Measurements from ENCODE around the gene COPZ1.
A peak's percentile ranks its signal among the peaks of the same experiment; 100 is the strongest.
"Not testable (repeated sequence)": the region's sequence is repeated elsewhere in the genome, so short reads cannot be mapped to it uniquely, and the experiment has no call there.

COPZ1 gene

DNA sequence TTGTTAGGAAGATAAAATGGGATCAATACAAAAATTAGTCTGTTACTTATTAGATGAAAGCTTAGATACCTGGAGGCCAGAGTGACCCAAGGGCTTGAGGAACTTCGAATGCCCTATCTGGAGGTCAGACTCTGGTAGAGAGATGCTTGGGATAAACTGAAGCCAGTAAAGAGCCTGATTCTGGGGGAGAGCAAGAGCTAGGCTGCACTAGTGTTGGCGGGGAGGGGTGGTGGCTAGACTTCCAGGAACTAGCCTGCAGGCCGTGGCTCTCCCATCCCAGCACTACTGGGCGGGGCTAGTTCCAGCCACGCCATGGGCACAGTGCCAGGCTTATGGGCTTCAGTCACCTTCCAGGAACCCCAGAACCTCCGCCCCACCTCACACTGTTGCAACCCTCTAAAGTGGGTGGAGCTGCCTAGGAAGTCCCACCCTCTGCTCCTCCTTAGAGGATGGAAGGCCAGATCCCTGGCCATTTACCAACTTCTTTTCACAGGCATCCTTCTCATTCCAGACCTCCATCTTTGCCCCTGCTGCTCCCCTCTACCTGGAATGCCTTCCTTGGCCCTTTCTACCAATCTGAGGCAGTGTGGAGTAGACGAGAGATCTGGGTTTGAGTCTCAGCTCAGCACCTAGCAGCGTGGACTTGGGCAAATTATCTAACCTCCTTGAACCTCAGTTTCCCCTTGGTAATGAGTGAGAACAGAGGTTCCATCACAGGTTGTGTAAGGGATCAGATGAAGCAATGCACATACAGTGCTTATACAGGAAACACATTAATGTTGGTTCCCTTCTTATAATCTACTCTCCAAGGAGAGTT, 17.8 kb upstream of the COPZ1 start:
- H2AFZ ChIP-seq (ENCODE audit: low read depth, low read length): peak overlapping the region; percentile 20; the same call in 1 of the 2 replicates
- H3K27ac ChIP-seq (ENCODE audit: low read length): no peak overlapping the region
- no peaks in the 10 kb centered on the region for H3K9me3 ChIP-seq (ENCODE audit: insufficient read depth, low read length)
- no peak overlapping the region for H3K4me2 ChIP-seq (ENCODE audit: low read length)
- H3K4me1 ChIP-seq (ENCODE audit: low read length): no peaks in the 10 kb centered on the region
- peaks cover 29% of the 10 kb centered on the region for H3K27me3 ChIP-seq (ENCODE audit: low read depth, low read length)
- H3K9ac ChIP-seq (ENCODE audit: low read length): no peak overlapping the region
- no peak overlapping the region for H3K4me3 ChIP-seq (ENCODE audit: low read length)
- no peaks in the 10 kb centered on the region for H3K36me3 ChIP-seq (replicated peaks; ENCODE audit: low read depth, low read length)
- TF ChIP-seq, protein P1, sequence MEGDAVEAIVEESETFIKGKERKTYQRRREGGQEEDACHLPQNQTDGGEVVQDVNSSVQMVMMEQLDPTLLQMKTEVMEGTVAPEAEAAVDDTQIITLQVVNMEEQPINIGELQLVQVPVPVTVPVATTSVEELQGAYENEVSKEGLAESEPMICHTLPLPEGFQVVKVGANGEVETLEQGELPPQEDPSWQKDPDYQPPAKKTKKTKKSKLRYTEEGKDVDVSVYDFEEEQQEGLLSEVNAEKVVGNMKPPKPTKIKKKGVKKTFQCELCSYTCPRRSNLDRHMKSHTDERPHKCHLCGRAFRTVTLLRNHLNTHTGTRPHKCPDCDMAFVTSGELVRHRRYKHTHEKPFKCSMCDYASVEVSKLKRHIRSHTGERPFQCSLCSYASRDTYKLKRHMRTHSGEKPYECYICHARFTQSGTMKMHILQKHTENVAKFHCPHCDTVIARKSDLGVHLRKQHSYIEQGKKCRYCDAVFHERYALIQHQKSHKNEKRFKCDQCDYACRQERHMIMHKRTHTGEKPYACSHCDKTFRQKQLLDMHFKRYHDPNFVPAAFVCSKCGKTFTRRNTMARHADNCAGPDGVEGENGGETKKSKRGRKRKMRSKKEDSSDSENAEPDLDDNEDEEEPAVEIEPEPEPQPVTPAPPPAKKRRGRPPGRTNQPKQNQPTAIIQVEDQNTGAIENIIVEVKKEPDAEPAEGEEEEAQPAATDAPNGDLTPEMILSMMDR (IDR thresholded peaks at IDR 0.05; ENCODE audit: low read depth, low read length): no peak
- TF ChIP-seq EZH2phosphoT487 (IDR thresholded peaks at IDR 0.05; ENCODE audit: low read depth): no peak
- no peaks in the 10 kb centered on the region for H3K79me2 ChIP-seq (ENCODE audit: low read length)
- H4K20me1 ChIP-seq (ENCODE audit: insufficient read depth, low read length): no peaks in the 10 kb centered on the region

DNA sequence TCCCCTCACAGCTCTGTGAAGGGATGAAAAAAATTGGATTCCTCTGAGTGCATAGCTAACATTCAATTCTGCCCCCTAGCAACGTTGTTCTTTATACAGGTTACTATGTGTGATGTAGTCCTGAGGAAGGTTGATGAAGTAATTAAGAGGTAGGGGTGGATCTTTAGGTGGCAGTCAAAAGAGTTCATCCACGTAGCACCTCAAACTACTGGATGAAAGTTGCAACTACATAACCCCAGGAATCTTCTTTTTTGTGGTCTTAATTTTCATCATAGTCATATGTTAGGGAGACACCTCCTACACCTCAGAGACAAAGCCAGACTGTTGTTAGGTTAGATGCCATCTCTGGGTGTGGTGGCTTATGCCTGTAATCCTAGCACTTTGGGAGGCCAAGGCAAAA, 13.9 kb upstream of the COPZ1 start:
- Histone ChIP-seq H4K20me1 (ENCODE audit: insufficient read depth, low read length) (no peaks in the 10 kb centered on the region), H3K9me3 (ENCODE audit: insufficient read depth, low read length) (no peaks in the 10 kb centered on the region), H3K9ac (ENCODE audit: low read length) (no peak overlapping the region), H3K4me3 (ENCODE audit: low read length) (no peak overlapping the region), H3K4me1 (ENCODE audit: low read length) (no peaks in the 10 kb centered on the region), H2AFZ (ENCODE audit: low read depth, low read length) (no peak overlapping the region), H3K27ac (ENCODE audit: low read length) (no peak overlapping the region), H3K4me2 (ENCODE audit: low read length) (no peak overlapping the region), H3K79me2 (ENCODE audit: low read length) (no peaks in the 10 kb centered on the region), H3K27me3 (ENCODE audit: low read depth, low read length) (peaks cover 6% of the 10 kb centered on the region; the same call in 1 of the 2 replicates), H3K36me3 (replicated peaks; ENCODE audit: low read depth, low read length) (no peaks in the 10 kb centered on the region)
- no peak for TF ChIP-seq EZH2phosphoT487 (IDR thresholded peaks at IDR 0.05; ENCODE audit: low read depth)
- TF ChIP-seq, protein P1 (IDR thresholded peaks at IDR 0.05; ENCODE audit: low read depth, low read length): no peak

GRCh38 chr12:54312309-54312708, 12.6 kb upstream of the COPZ1 start:
- H3K27ac ChIP-seq (ENCODE audit: low read length); H3K9ac ChIP-seq (ENCODE audit: low read length); H2AFZ ChIP-seq (ENCODE audit: low read depth, low read length); H4K20me1 ChIP-seq (ENCODE audit: insufficient read depth, low read length); H3K9me3 ChIP-seq (ENCODE audit: insufficient read depth, low read length); H3K4me3 ChIP-seq (ENCODE audit: low read length); H3K36me3 ChIP-seq (replicated peaks; ENCODE audit: low read depth, low read length); H3K4me2 ChIP-seq (ENCODE audit: low read length); H3K4me1 ChIP-seq (ENCODE audit: low read length); H3K27me3 ChIP-seq (ENCODE audit: low read depth, low read length); H3K79me2 ChIP-seq (ENCODE audit: low read length): not testable (repeated sequence)

DNA sequence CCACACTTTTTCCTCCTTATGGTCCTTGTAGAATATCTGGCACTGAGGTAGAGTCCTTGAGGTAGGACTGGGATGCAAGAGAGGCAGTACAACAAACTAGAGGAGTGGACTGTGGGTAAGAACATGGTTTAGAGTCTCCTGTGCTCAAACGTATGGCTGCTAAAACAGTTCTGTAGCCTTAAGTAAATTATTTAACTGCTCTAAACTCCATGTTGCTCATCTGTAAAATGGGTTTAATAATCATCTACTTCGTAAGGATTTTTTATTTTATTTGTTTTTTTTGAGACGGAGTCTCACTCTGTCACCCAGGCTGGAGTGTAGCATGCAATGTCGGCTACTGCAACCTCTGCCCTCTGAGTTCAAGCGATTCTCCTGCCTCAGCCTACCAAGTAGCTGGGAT, 3.6 kb upstream of the COPZ1 start:
- Histone ChIP-seq H2AFZ (ENCODE audit: low read depth, low read length) (no peak overlapping the region), H3K9ac (ENCODE audit: low read length) (no peak overlapping the region), H3K4me1 (ENCODE audit: low read length) (peaks cover 5% of the 10 kb centered on the region), H3K36me3 (replicated peaks; ENCODE audit: low read depth, low read length) (no peaks in the 10 kb centered on the region), H3K9me3 (ENCODE audit: insufficient read depth, low read length) (no peaks in the 10 kb centered on the region), H3K27ac (ENCODE audit: low read length) (no peak overlapping the region), H3K4me3 (ENCODE audit: low read length) (no peak overlapping the region), H3K27me3 (ENCODE audit: low read depth, low read length) (no peaks in the 10 kb centered on the region), H3K4me2 (ENCODE audit: low read length) (no peak overlapping the region), H3K79me2 (ENCODE audit: low read length) (peaks cover 12% of the 10 kb centered on the region), H4K20me1 (ENCODE audit: insufficient read depth, low read length) (no peaks in the 10 kb centered on the region)
- TF ChIP-seq EZH2phosphoT487 (IDR thresholded peaks at IDR 0.05; ENCODE audit: low read depth): no peak
- TF ChIP-seq, protein P1 (IDR thresholded peaks at IDR 0.05; ENCODE audit: low read depth, low read length): no peak

- not testable (repeated sequence) for H3K9me3 ChIP-seq (ENCODE audit: insufficient read depth, low read length); H2AFZ ChIP-seq (ENCODE audit: low read depth, low read length); H3K36me3 ChIP-seq (replicated peaks; ENCODE audit: low read depth, low read length); H4K20me1 ChIP-seq (ENCODE audit: insufficient read depth, low read length); H3K27me3 ChIP-seq (ENCODE audit: low read depth, low read length); H3K4me1 ChIP-seq (ENCODE audit: low read length)
- peak overlapping the region; percentile 94 for H3K4me3 ChIP-seq (ENCODE audit: low read length)
- peak overlapping the region; percentile 84 for H3K4me2 ChIP-seq (ENCODE audit: low read length)
- peak overlapping the region; percentile 24 for H3K27ac ChIP-seq (ENCODE audit: low read length)
- H3K79me2 ChIP-seq (ENCODE audit: low read length): peaks cover 31% of the 10 kb centered on the region
- H3K9ac ChIP-seq (ENCODE audit: low read length): peak overlapping the region; percentile 86
These were observed 645 bp downstream of the COPZ1 start for GRCh38 chr12:54325442-54326109.

Measured in OCI-LY3 (cell line).